Measurements from ENCODE around the gene PVALEF. TPM values are rescaled to one million over a fixed set of nuclear protein-coding genes. Genes with fewer than 3 reads are reported as not detected.

Gene PVALEF
- total and polyA plus RNA-seq, 2 of the 13 experiments (the other 11 are each of a cell fraction or from before 2014, with no cell fraction given), result 0.18 TPM

GRCh38 chr17:81222906-81223761 lies 57.8 kb downstream of the PVALEF start, which contains the start of gene CEP131 (continued):
- TF ChIP-seq FOSL2 (CRISPR knock-in tag; IDR thresholded peaks at IDR 0.05) (peak; percentile 10; the same call in 1 of the 2 replicates), ZNF280D (CRISPR knock-in tag; IDR thresholded peaks at IDR 0.05) (peak; percentile 65; the same call in 1 of the 2 replicates), GABPB1 (CRISPR knock-in tag; IDR thresholded peaks at IDR 0.05) (peak; percentile 87), ZFYVE20 (CRISPR knock-in tag; IDR thresholded peaks at IDR 0.05; ENCODE audit: borderline replicate concordance, low read depth) (no peak), ZNF264 (CRISPR knock-in tag; IDR thresholded peaks at IDR 0.05) (no peak), KLF12 (CRISPR knock-in tag; IDR thresholded peaks at IDR 0.05; ENCODE audit: borderline replicate concordance) (peak; percentile 72; the same call in 1 of the 2 replicates), GATAD2A (CRISPR knock-in tag; IDR thresholded peaks at IDR 0.05) (peak; percentile 62), RCOR2 (CRISPR knock-in tag; IDR thresholded peaks at IDR 0.05) (no peak), CEBPZ (IDR thresholded peaks at IDR 0.05; ENCODE audit: low read length) (peak; percentile 54; the same call in 1 of the 2 replicates), ZNF674 (CRISPR knock-in tag; IDR thresholded peaks at IDR 0.05; ENCODE audit: low read depth) (no peak), ZNF768 (CRISPR knock-in tag; IDR thresholded peaks at IDR 0.05) (peak; percentile 23; the same call in 1 of the 2 replicates)
- TF ChIP-seq, protein P1, sequence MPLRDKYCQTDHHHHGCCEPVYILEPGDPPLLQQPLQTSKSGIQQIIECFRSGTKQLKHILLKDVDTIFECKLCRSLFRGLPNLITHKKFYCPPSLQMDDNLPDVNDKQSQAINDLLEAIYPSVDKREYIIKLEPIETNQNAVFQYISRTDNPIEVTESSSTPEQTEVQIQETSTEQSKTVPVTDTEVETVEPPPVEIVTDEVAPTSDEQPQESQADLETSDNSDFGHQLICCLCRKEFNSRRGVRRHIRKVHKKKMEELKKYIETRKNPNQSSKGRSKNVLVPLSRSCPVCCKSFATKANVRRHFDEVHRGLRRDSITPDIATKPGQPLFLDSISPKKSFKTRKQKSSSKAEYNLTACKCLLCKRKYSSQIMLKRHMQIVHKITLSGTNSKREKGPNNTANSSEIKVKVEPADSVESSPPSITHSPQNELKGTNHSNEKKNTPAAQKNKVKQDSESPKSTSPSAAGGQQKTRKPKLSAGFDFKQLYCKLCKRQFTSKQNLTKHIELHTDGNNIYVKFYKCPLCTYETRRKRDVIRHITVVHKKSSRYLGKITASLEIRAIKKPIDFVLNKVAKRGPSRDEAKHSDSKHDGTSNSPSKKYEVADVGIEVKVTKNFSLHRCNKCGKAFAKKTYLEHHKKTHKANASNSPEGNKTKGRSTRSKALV (CRISPR knock-in tag; IDR thresholded peaks at IDR 0.05), result peak; percentile 79
- TF ChIP-seq, protein P2, sequence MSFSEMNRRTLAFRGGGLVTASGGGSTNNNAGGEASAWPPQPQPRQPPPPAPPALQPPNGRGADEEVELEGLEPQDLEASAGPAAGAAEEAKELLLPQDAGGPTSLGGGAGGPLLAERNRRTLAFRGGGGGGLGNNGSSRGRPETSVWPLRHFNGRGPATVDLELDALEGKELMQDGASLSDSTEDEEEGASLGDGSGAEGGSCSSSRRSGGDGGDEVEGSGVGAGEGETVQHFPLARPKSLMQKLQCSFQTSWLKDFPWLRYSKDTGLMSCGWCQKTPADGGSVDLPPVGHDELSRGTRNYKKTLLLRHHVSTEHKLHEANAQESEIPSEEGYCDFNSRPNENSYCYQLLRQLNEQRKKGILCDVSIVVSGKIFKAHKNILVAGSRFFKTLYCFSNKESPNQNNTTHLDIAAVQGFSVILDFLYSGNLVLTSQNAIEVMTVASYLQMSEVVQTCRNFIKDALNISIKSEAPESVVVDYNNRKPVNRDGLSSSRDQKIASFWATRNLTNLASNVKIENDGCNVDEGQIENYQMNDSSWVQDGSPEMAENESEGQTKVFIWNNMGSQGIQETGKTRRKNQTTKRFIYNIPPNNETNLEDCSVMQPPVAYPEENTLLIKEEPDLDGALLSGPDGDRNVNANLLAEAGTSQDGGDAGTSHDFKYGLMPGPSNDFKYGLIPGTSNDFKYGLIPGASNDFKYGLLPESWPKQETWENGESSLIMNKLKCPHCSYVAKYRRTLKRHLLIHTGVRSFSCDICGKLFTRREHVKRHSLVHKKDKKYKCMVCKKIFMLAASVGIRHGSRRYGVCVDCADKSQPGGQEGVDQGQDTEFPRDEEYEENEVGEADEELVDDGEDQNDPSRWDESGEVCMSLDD (CRISPR knock-in tag; IDR thresholded peaks at IDR 0.05; ENCODE audit: borderline replicate concordance), result peak; percentile 78
- TF ChIP-seq, protein P3, sequence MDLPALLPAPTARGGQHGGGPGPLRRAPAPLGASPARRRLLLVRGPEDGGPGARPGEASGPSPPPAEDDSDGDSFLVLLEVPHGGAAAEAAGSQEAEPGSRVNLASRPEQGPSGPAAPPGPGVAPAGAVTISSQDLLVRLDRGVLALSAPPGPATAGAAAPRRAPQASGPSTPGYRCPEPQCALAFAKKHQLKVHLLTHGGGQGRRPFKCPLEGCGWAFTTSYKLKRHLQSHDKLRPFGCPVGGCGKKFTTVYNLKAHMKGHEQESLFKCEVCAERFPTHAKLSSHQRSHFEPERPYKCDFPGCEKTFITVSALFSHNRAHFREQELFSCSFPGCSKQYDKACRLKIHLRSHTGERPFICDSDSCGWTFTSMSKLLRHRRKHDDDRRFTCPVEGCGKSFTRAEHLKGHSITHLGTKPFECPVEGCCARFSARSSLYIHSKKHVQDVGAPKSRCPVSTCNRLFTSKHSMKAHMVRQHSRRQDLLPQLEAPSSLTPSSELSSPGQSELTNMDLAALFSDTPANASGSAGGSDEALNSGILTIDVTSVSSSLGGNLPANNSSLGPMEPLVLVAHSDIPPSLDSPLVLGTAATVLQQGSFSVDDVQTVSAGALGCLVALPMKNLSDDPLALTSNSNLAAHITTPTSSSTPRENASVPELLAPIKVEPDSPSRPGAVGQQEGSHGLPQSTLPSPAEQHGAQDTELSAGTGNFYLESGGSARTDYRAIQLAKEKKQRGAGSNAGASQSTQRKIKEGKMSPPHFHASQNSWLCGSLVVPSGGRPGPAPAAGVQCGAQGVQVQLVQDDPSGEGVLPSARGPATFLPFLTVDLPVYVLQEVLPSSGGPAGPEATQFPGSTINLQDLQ (CRISPR knock-in tag; IDR thresholded peaks at IDR 0.05), result no peak
